NCI-H526 (cell line): ENCODE data around the gene HIGD1B.
"Not testable (repeated sequence)": the region's sequence is repeated elsewhere in the genome, so short reads cannot be mapped to it uniquely, and the experiment has no call there.

Experiments used
- DNase-seq, 2 experiments: peaks; one replicate each; lab custom pipeline; 2025; lab: John Stamatoyannopoulos, UW

Gene HIGD1B

DNA sequence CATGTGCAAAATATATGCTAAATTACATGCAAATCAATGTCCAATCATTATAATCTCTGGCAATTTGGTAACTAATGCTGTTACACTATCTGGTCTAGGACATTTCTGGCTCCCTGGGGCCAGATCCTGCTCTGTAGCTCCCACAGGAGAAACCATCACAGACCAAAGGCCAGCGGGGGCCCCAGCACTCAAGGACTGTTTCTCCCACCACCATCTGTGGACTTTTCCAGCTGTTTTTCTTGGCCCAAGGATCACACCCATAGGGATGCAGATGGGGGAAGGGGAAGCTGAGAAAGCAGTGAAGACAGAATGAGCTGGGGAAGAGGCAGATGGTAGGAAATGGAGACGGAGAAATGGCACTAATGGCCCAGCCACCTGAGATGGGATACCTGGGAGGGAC is at the start of gene HIGD1B:
TSS of gene HIGD1B (plus strand) at position 298 of the 400 bp plus-strand sequence. CDS start 270 bp downstream, outside the sequence.
- peak in 1 of 2 experiments; percentile 63 for DNase-seq

DNA sequence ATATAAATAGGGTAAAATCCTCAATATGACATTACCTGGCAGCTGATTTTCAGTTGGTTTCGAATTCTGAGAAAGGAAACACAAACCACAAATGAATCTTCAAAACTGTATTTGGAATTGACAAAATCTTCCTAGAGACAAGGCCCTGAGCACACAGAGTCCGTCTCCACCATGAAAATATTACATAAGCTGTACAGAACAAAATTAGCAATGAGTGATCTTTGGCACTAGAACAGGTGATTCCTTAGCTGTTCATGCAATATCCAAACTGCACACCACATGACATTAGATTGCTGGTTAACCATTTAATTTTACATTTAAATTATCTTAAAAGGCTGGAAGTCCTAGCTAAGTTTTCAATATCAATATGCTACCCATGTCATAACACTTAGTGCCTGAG is 49.3 kb upstream of the HIGD1B start:
- no peak for DNase-seq

DNA sequence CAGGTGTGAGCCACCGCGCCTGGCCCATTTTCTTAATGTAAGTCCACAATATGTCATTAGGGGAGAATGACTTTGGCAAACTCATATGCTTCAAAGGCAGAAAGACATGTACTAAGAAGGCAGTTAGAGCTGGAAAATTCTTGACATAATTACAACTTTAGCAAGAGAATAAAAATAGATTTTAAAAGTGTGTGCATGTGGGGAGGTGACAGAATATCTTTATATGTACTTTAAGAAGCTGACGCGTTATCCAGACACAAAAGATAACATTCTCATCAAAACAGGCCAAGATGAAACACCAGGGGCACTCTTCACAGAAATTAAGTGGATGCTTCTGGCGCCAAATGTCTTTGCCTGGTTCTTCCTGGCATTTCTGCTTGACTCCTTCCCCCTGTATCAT is 45.8 kb upstream of the HIGD1B start:
- DNase-seq, result no peak

DNA sequence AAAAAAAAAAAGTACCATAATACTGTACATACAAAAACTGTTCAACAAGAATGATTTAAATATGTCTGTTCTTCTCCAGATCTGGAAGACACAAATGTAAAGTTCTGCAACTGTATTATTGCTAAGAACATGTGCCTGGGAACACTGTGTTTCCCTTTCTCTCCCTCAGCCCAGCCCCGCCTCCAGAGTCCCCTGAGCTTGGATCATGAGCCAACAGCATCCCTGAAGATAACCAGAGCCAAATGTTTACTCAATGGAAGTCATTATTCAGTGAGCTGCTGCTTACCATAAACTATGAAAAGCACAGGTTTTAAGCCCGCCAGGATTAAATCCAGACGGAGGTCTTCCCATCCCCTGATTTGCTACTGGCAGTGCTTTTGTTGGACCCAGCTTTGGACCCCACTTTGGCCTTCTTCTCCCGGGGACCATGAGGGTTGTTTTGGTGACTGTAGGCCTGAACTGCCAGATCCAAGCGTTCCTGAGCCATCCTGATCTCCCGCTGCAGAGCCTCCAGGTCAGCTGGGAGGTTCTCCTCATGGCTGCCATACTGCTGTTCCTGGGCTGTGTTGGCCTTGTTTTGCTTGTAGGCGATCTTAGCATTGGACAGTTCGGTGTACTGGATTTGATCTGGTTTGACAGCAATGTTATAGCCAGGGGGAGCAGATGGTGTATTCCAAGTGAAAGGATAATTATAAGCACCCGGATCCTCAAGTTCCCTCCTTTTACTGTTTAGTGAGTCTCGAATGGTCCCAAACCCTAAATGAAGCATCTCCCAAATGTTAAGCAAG is 43.2 kb upstream of the HIGD1B start:
- no peak for DNase-seq

DNA sequence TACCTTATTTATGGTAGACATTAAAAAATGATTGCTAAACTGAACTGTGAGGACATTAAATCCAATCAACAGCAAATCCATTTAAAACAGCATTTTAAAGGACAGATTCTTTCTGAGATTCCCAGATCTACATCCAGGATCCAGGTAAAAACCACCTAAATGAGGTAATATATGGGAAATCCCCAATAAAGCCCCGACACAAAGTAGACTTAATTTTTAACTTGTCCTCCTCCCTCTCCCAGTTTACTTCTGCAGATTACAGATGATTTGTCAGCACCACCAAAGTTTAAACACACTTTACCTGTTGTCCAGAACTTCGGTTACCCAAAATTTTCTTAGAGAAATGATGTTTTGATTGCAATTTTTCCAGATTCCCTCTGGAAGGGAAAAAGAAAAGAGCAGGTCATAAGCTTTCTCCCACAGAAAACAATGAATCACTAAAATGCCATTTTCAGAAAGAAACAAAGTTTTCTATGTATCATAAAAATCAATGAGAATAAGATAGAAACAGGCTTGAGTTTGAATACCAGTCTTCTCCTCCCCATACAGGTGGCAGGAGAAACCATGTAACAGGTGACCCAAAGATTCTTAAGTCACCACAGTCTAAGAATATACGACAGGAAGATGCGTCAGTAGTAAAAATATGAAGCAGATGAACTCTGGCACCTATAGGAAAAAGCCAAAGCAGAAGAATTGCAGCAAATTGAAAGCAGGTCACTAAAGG is 40.4 kb upstream of the HIGD1B start:
- no peak for DNase-seq

DNA sequence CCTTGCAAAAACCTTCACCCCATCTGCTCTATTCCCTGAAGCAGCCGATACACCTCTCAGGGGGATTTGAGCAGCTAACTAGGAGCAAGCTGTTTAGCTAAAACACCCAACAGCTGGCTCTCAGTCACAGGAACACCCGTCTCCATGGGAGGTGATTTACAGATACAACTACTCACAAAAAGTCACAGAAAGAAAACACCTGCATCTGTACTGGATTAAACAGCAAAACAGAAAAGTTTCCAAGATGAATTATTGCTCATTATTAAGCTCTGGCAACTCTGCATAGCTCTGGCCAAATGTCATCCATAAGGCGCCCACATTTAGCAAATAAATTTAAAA is 39.9 kb upstream of the HIGD1B start:
- no peak for DNase-seq

DNA sequence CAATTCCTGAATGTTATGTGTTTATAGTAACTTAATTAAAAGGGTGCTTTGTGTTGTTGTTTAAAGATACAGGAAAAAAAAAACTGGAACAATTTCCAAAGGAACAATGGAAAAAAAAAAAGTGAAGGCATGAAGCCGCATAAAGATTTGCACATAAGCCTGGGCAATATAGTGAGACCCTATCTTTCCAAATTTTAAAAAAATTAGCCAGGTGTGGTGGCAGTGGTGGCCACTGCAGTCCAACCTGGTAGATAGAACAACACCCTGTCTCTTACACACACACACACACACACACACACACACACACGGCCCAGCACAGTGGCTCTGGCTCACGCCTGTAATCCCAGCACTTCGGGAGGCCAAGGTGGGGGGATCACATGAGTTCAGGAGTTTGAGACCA is 39.5 kb upstream of the HIGD1B start:
- DNase-seq, result no peak

DNA sequence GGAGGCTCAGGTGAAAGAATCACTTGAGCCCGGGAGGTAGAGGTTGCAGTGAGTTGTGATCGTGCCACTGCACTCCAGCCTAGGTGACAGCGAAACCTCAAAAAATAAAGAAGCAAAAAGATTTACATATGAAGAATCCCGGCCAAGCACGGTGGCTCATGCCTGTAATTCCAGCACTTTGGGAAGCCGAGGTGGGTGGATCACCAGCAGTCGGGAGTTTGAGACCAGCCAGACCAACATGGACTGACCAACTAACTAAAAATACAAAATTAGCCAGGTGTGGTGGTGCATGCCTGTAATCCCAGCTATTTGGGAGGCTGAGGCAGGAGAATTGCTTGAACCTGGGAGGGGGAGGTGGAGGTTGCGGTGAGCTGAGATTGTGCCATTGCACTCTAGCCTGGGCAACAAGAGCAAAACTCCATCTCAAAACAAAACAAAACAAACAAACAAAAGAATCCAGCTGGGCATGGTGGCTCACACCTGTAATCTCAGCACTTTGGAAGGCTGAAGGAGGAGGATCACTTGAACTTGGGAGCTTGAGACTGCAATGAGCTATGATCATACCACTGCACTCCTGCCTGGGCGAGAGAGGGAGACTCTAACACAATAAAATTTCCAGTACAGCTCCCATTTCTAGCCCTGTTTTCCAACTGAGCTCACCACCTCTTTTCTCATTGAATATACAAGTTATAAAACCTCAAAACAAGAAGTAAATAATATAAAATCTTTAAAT is 38.9 kb upstream of the HIGD1B start:
- DNase-seq, result not testable (repeated sequence)

DNA sequence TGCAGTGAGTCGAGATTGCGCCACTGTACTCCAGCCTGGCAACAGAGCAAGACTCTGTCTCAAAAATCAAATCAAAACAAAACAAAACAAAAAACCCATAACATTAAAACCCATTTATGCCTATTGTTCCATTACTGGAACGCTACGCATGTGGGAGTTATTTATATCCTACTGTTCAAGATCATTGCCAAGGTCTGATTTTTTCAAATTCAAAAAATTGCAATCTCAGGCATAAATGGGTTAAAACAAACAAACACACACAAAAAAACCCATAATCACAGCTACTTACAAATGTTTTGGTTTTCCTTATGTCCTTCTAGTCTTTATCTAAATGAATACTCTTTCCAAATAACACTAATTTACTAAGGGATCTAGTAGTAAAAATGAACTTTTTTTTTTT is 35.4 kb upstream of the HIGD1B start:
- DNase-seq, result no peak

DNA sequence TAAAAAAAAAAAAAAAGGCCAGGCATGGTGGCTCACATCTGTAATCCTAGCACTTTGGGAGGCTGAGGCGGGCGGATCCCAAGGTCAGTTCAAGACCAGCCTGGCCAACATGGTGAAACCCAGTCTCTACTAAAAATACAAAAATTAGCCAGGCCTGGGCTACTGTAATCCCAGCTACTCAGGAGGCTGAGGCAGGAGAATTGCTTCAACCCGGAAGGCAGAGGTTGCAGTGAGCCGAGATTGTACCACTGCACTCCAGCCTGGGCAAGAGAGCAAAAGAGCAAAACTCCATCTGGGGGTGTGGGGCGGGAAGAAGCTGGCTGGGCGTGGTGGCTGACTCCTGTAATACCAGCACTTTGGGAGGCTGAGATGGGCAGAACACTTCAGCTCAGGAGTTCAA is 29.2 kb upstream of the HIGD1B start:
- not testable (repeated sequence) for DNase-seq

DNA sequence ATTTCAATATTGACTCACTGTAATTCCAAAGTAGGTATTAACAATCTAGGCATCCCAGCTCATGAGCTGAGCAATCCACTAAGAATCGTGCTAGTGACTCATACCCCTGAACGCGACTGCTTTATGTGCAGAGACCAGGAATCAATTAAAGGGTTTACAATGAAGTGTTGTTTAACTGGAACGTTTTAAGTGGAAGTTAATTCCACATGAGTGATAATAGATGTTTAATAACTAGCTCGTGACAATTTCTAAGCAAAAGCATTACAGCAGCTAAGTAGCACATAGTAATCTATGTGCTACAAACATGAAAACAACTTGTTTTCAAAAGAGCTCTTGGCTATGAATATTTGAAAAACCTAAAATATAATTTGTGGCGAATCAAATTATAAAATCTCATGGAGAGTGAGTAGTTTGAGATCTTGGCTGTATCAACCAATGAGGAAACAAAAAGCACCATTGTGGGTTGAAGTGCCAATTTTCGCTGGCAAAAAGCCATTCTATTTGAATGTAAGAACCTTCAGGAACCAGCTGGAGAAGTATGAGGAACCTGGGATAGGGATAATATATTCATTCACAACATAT is 27.0 kb upstream of the HIGD1B start:
- DNase-seq, result no peak

DNA sequence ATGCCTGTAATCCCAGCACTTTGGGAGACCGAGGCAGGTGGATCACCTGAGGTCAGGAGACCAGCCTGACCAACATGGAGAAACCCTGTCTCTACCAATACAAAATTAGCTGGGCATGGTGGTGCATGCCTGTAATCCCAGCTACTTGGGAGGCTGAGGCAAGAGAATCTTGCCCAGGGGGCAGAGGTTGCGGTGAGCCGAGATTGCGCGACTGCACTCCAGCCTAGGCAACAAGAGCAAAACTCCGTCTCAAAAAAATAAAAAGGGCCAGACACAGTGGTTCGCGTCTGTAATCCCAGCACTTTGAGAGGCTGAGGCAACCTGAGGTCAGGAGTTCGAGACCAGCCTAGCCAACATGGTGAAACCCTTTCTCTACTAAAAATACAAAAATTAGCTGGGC is 22.4 kb upstream of the HIGD1B start:
- DNase-seq, result not testable (repeated sequence)

DNA sequence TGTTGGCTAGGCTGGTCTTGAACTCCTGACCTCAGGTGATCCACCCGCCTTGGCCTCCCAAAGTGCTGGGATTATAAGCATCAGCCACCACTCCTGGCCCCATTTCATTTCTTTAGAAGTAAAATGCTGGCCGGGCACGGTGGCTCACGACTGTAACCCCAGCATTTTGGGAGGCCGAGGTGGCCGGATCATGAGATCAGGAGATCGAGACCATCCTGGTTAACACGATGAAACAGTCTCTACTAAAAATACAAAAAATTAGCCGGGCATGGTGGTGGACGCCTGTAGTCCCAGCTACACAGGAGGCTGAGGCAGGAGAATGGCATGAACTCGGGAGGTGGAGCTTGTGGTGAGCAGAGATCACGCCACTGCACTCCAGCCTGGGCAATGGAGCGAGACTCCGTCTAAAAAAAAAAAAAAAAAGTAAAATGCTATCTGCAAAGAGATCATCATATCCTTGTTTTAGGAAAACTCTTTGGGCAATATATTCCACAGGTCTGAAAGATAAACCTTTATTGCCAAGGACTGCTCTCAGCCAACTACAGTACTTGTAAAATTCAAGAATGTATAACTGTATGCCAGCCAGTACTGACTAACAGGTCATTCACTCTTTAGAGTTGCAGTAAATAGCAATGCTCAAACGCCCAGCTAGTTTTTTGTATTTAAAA is 21.4 kb upstream of the HIGD1B start:
- no peak for DNase-seq

DNA sequence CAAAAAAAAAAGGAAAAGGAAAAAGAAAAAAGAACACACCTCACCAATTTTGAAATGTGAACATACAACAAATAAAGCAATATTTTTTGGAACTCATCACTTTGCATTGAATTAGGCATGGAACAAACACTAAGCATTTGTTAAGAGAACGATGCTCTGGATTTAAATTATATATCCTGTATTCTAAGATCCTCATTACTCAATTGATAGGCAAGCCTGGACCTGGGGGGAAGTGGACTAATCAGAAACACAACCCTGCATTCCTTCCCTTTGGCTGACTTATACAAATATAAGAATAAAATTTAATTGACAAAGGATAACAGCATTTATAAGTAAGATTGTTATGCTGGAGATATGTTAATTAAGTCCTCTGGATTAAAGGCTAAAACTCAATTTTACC is 19.8 kb upstream of the HIGD1B start:
- DNase-seq, result no peak

DNA sequence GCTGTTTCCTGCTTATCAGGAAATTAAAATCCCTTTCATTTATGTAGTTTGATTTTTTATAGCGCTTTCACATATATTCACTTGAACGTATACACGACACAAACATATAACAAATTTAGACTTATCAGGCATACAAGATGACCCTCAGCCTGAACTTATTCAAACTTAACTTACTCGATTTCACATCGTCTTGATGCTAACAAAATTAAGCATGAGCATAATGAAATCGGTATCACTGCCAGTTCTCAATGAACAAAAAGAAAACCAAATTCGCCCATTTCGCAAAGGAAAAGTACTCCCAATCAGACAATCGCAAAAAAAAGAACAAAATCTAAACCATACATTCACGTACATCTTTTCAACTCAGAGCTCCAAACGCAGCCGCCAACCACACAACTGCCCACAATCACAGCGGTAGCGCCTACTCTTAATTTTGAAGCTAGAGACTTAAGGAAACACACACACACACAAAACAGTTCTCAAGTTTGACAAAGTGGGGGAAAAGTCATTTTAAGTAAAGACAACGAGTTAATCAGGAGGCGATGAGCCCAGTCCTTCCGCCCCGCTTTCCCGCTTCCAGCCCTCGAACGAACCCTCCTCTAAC is 18.7 kb upstream of the HIGD1B start:
- DNase-seq, result peak in 1 of 2 experiments; percentile 64

DNA sequence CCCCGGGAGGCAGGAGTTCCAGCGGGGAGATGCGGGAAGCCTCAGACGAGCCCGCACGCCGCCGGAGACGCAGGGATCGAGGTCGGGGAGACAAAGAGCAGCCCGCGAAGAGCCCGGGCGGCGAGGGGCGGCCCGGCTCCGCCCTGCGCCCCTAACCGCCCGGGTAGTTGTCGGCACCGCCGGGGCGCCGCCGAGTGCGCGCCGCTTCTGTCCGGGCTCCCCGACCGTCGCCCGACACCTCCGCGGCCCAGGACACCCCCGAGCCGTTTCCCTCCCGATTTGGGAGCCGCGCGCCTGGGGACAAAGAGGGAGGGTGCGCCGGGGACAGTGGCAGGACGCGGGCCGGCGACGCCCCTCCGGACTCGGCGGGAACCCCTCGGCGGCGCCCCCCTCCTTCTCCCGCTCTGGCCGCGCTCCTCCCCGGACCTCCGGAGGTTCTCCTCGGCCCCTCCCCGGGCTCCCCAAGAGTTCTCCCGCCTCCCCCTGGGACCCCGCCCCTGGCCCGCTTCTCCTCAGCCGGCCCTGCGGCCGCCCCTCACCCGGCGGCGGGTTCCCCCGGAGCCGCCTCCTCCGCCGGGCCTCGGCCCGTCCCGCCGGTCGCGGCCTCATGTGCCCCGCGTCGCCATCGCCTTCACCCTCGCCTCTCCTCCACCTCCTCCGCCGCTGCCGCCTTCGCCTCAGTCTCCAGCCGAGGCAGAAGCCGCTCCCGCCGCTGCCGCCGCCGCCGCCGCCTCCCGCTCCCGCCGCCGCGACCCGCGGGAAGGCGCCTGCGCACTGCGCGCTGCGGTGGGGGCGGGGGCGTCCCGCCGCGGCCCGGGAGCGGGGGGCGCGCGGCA is 17.9 kb upstream of the HIGD1B start, which contains the start of gene GJC1:
TSS of gene GJC1 (minus strand) at position 765 of the 836 bp plus-strand sequence. CDS start 24,470 bp downstream, outside the sequence.
- peak in 1 of 2 experiments; percentile 79 for DNase-seq

DNA sequence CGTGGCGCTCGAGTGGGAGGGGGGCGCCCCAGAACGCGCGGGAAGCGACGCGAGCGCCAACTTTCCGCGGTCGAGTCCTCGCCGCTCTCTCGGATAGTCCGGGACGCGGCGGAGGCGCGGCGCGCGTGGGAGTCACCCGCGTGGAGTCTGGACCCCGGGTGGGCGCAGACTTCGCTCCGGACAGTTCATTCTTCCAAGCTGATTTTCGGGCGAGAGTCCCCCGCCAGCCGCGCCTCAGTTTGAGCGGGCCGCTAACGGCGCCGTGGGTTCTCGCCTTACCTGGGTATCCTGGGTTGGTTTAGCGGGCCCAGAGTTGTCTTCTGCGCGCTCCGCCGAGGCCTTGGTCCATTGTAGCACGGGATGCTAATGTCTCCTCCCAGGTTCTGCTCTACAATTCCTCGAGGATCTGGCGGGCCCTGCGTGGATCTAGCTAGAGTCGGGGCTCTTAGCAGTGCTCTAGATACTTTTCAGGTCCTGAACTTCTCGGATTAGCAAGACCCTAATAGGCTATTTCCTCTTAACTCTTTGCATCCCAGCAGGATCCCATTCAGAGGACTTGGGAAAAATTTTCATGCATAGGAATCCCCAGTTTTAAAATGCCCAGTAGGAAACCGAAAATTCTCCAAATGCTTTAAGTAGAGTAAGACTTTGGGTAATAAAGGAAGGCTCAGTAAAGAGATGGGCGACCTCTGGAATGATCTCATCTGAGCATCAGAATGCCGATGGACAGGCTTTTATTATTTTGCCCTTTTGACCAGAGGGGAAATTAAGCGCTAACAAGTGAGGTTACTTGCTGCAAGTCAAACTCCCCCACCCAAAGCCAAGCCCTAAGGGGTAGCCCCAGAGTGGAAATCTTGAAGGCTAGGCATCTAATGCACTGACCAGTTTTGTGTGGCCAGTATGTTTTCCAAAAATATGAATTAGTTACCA is 17.1 kb upstream of the HIGD1B start:
- DNase-seq, result peak in 1 of 2 experiments; percentile 66

DNA sequence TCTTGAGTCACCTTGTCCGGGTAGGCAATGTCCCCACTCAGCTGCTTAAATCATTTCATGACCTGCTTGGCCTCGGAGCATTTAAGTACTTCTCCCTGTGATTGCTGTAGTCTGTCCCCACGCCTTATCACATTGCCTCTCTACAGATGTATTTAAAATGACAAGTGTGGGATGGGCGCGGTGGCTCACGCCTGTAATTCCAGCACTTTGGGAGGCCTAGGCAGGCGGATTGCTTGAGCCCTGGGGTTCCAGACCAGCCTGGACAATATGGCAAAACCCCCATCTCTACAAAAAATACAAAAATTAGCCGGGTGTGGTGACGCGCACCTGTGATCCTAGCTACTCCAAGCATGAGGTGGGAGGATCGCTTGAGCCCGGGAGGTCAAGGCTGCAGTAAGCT is 16.3 kb upstream of the HIGD1B start:
- DNase-seq, result no peak

DNA sequence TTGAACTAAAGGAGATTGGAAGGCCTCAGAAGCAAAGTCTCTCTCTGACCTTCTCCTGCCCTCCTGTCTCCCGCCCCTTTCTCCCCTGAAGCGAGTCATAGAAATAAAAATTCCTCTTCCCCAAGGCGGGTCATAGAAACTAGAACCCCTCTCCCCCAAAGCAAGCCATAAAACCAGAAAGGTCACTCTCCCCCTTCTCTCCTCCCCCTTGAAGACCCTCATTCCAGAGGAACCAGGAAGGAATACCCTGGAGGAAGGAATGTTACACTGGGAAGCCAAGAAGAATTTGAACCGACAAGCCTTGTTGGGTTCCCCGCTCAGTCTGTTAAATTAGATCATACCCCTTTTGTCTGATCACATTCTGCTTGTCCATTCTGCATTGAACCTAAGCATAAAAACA is 14.9 kb upstream of the HIGD1B start:
- DNase-seq, result no peak
